Mesenchymal stem cell (in vitro differentiated cells and primary cell): ENCODE results near the gene MSL1.

ENCODE experiments used
- DNase-seq: peaks from one replicate; pipeline ENCODE4 v3.0.0-alpha.2; 2013
- H2AFZ ChIP-seq: one replicate; pipeline ENCODE4 v1.6.1; 2013; ENCODE audit warnings: low read depth, mild to moderate bottlenecking, control low read depth, inconsistent platforms, low read length, moderate library complexity
- H2AK5ac ChIP-seq: 2 replicates; pipeline ENCODE4 v1.6.1; 2013; ENCODE audit warnings: low read length, moderate library complexity, mild to moderate bottlenecking, inconsistent platforms; ENCODE audit not compliant: severe bottlenecking
- H2BK120ac ChIP-seq: one replicate; pipeline ENCODE4 v1.6.1; 2013; ENCODE audit warnings: low read depth, mild to moderate bottlenecking, inconsistent platforms, low read length, moderate library complexity
- H2BK12ac ChIP-seq, 2 experiments: one replicate each; pipeline ENCODE4 v1.6.1; 2013; ENCODE audit warnings: inconsistent platforms in 2 of 2, low read length in 2 of 2, mild to moderate bottlenecking in 2 of 2, moderate library complexity in 2 of 2, control low read depth in 1 of 2
- H2BK15ac ChIP-seq: one replicate; pipeline ENCODE4 v1.6.1; 2013; ENCODE audit warnings: mild to moderate bottlenecking, low read depth, inconsistent platforms; ENCODE audit not compliant: poor library complexity, severe bottlenecking
- H2BK5ac ChIP-seq: 2 replicates; pipeline ENCODE4 v1.6.1; 2013; ENCODE audit warnings: low read depth, mild to moderate bottlenecking, low read length, control low read depth, inconsistent platforms; ENCODE audit not compliant: poor library complexity, severe bottlenecking
- H3K14ac ChIP-seq, 2 experiments: one replicate each; pipeline ENCODE4 v1.6.1; 2013; ENCODE audit warnings: inconsistent platforms in 2 of 2, low read length in 2 of 2, control low read depth in 1 of 2, mild to moderate bottlenecking in 1 of 2, moderate library complexity in 1 of 2
- H3K18ac ChIP-seq, 2 experiments: one replicate each; pipeline ENCODE4 v1.6.1; 2013; ENCODE audit warnings: inconsistent platforms in 2 of 2, low read length in 2 of 2, control low read depth in 1 of 2, low read depth in 1 of 2, mild to moderate bottlenecking in 1 of 2
- H3K23ac ChIP-seq, 2 experiments: one replicate each; pipeline ENCODE4 v1.6.1; 2013; ENCODE audit warnings: inconsistent platforms in 2 of 2, low read length in 2 of 2, mild to moderate bottlenecking in 2 of 2, moderate library complexity in 2 of 2, control low read depth in 1 of 2
- H3K27ac ChIP-seq: 2 replicates; pipeline ENCODE4 v1.5.1; 2013; ENCODE audit warnings: mild to moderate bottlenecking, moderate library complexity, low read length, control low read depth, inconsistent platforms; ENCODE audit not compliant: poor library complexity, severe bottlenecking
- H3K27me3 ChIP-seq, 2 experiments: 2 replicates each; pipeline versions ENCODE4 v1.6.1 to v1.7.0; 2013; ENCODE audit warnings: low read length in 2 of 2, mild to moderate bottlenecking in 2 of 2, moderate library complexity in 2 of 2, control low read depth in 1 of 2, inconsistent platforms in 1 of 2; ENCODE audit not compliant: control insufficient read depth in 1 of 2, insufficient read depth in 1 of 2
- H3K36me3 ChIP-seq, 2 experiments: 2 replicates each; pipeline versions ENCODE4 v1.6.1 to v1.7.0; 2013; ENCODE audit warnings: low read length in 2 of 2, control low read depth in 1 of 2, inconsistent platforms in 1 of 2, low read depth in 1 of 2, mild to moderate bottlenecking in 1 of 2; ENCODE audit not compliant: insufficient read depth in 2 of 2, control insufficient read depth in 1 of 2
- H3K4ac ChIP-seq, 2 experiments: one replicate each; pipeline ENCODE4 v1.6.1; 2013; ENCODE audit warnings: inconsistent platforms in 2 of 2, low read length in 2 of 2, mild to moderate bottlenecking in 2 of 2, moderate library complexity in 2 of 2, control low read depth in 1 of 2, low read depth in 1 of 2
- H3K4me1 ChIP-seq: 2 replicates; pipeline ENCODE4 v1.6.1; 2013; ENCODE audit warnings: low read depth, low read length, control low read depth; ENCODE audit not compliant: control insufficient read depth, insufficient read depth
- H3K4me2 ChIP-seq: 2 replicates; pipeline ENCODE4 v1.6.1; 2013; ENCODE audit warnings: low read length, mild to moderate bottlenecking, inconsistent platforms; ENCODE audit not compliant: poor library complexity, severe bottlenecking
- H3K4me3 ChIP-seq, 2 experiments: 2 replicates each; pipeline versions ENCODE4 v1.5.1 to v1.7.0; 2013; ENCODE audit warnings: low read length in 2 of 2, mild to moderate bottlenecking in 2 of 2, control low read depth in 1 of 2, low read depth in 1 of 2; ENCODE audit not compliant: insufficient read depth in 1 of 2
- H3K79me1 ChIP-seq: replicated peaks from 2 replicates; pipeline ENCODE4 v1.6.1; 2013; ENCODE audit warnings: mild to moderate bottlenecking, control low read depth, low read length, inconsistent platforms; ENCODE audit not compliant: poor library complexity, severe bottlenecking
- H3K9ac ChIP-seq: 2 replicates; pipeline ENCODE4 v1.7.0; 2013; ENCODE audit warnings: mild to moderate bottlenecking, low read length, moderate library complexity
- H3K9me3 ChIP-seq: 2 replicates; pipeline ENCODE4 v1.7.0; 2013; ENCODE audit warnings: mild to moderate bottlenecking, low read length; ENCODE audit not compliant: control insufficient read depth
- H4K8ac ChIP-seq: one replicate; pipeline ENCODE4 v1.6.1; 2013; ENCODE audit warnings: inconsistent platforms, mild to moderate bottlenecking, low read length, moderate library complexity
- H4K91ac ChIP-seq: one replicate; pipeline ENCODE4 v1.6.1; 2013; ENCODE audit warnings: mild to moderate bottlenecking, low read length, inconsistent platforms
- WGBS: methylation state at CpG from one replicate; pipeline ENCODE4 v1.1.7; 2013; ENCODE audit warnings: mixed read lengths; 5-methylcytosine and 5-hydroxymethylcytosine counted together

The MSL1 gene

GRCh38 chr17:40177275-40177874 lies 55.6 kb downstream of the MSL1 start, which contains the start of gene RAPGEFL1:
Gene RAPGEFL1, plus strand, starts transcription at chr17:40177470. Its CDS starts 392 bp downstream, at chr17:40177862.
- Histone ChIP-seq H2AFZ (no peak within 1 kb of the TSS), H3K14ac (peak within 1 kb of the TSS in 1 of 2 experiments; percentile 69), H3K79me1 (peaks cover 6% of the 10 kb centered on the region), H3K4me3 (peak within 1 kb of the TSS; percentile 56 to 59), H2AK5ac (peak within 1 kb of the TSS; percentile 13), H2BK5ac (no peak within 1 kb of the TSS), H3K4ac (no peak within 1 kb of the TSS), H3K9me3 (no peaks in the 10 kb centered on the region), H2BK120ac (no peak within 1 kb of the TSS), H3K9ac (peak within 1 kb of the TSS; percentile 68), H3K36me3 (peaks cover 33 to 44% of the 10 kb centered on the region in 2 experiments), H3K27me3 (no peaks in the 10 kb centered on the region), H3K27ac (no peak within 1 kb of the TSS), H4K91ac (peak within 1 kb of the TSS; percentile 18), H4K8ac (peak within 1 kb of the TSS; percentile 12), H3K4me2 (peak within 1 kb of the TSS; percentile 85), H3K23ac (peak within 1 kb of the TSS in 1 of 2 experiments; percentile 70), H2BK12ac (no peak within 1 kb of the TSS), H3K18ac (peak within 1 kb of the TSS in 1 of 2 experiments; percentile 68), H2BK15ac (no peak within 1 kb of the TSS), H3K4me1 (peaks cover 31% of the 10 kb centered on the region)
- 1% methylated on average over 33 of the region's 57 CpGs for WGBS
- DNase-seq: peak; percentile 74

GRCh38 chr17:40178021-40178601 lies 56.3 kb downstream of the MSL1 start:
- no peak overlapping the region for H3K4ac ChIP-seq
- no peaks in the 10 kb centered on the region for H3K9me3 ChIP-seq
- H3K4me3 ChIP-seq: peak overlapping the region in 1 of 2 experiments; percentile 56
- no peak overlapping the region for H2AFZ ChIP-seq
- H3K4me2 ChIP-seq: peak overlapping the region; percentile 85
- 61% methylated on average over 30 of the region's 46 CpGs for WGBS
- no peak overlapping the region for H2BK120ac ChIP-seq
- peaks cover 31% of the 10 kb centered on the region for H3K4me1 ChIP-seq
- H3K14ac ChIP-seq: no peak overlapping the region
- no peak overlapping the region for H4K8ac ChIP-seq
- peaks cover 28 to 38% of the 10 kb centered on the region in 2 experiments for H3K36me3 ChIP-seq
- no peak overlapping the region for H4K91ac ChIP-seq
- no peak overlapping the region for H2BK12ac ChIP-seq
- H2BK5ac ChIP-seq: no peak overlapping the region
- H3K27me3 ChIP-seq: no peaks in the 10 kb centered on the region
- no peak overlapping the region for H3K9ac ChIP-seq
- H3K18ac ChIP-seq: no peak overlapping the region
- H3K23ac ChIP-seq: no peak overlapping the region
- H3K79me1 ChIP-seq: peaks cover 4% of the 10 kb centered on the region
- no peak overlapping the region for H3K27ac ChIP-seq
- DNase-seq: no peak
- peak overlapping the region; percentile 13 for H2AK5ac ChIP-seq
- H2BK15ac ChIP-seq: no peak overlapping the region

GRCh38 chr17:40178660-40179059 lies 56.9 kb downstream of the MSL1 start:
- no peaks in the 10 kb centered on the region for H3K9me3 ChIP-seq
- H3K27me3 ChIP-seq: no peaks in the 10 kb centered on the region
- no peak overlapping the region for H2BK5ac ChIP-seq
- H3K4me2 ChIP-seq: peak overlapping the region; percentile 85
- no peak overlapping the region for H3K14ac ChIP-seq
- no peak overlapping the region for H4K8ac ChIP-seq
- H2AK5ac ChIP-seq: no peak overlapping the region
- peaks cover 27 to 33% of the 10 kb centered on the region in 2 experiments for H3K36me3 ChIP-seq
- H3K18ac ChIP-seq: no peak overlapping the region
- WGBS: 95% methylated on average over 7 of the region's 7 CpGs
- no peak overlapping the region for H3K4me3 ChIP-seq
- no peak overlapping the region for H3K4ac ChIP-seq
- no peak overlapping the region for H3K27ac ChIP-seq
- H3K23ac ChIP-seq: no peak overlapping the region
- no peak overlapping the region for H2BK15ac ChIP-seq
- no peak overlapping the region for H2BK12ac ChIP-seq
- H3K9ac ChIP-seq: no peak overlapping the region
- DNase-seq: no peak
- no peak overlapping the region for H2BK120ac ChIP-seq
- no peak overlapping the region for H2AFZ ChIP-seq
- peaks cover 31% of the 10 kb centered on the region for H3K4me1 ChIP-seq
- no peak overlapping the region for H4K91ac ChIP-seq
- H3K79me1 ChIP-seq: peaks cover 5% of the 10 kb centered on the region

- H3K27me3 ChIP-seq: no peaks in the 10 kb centered on the region
- WGBS: 86% methylated on average over 5 of the region's 6 CpGs
These were observed 58.3 kb downstream of the MSL1 start for GRCh38 chr17:40179923-40180659.

More at GRCh38 chr17:40179923-40180659, 58.3 kb downstream of the MSL1 start:
- no peak overlapping the region for H3K18ac ChIP-seq
- DNase-seq: peak; percentile 60
- H3K79me1 ChIP-seq: peaks cover 3% of the 10 kb centered on the region
- H2AK5ac ChIP-seq: peak overlapping the region; percentile 81
- H2BK15ac ChIP-seq: no peak overlapping the region
- no peak overlapping the region for H2AFZ ChIP-seq
- no peak overlapping the region for H4K91ac ChIP-seq
- H2BK5ac ChIP-seq: peak overlapping the region; percentile 32
- peak overlapping the region; percentile 68 for H3K27ac ChIP-seq
- peaks cover 22 to 23% of the 10 kb centered on the region in 2 experiments for H3K36me3 ChIP-seq
- H2BK120ac ChIP-seq: no peak overlapping the region
- no peaks in the 10 kb centered on the region for H3K9me3 ChIP-seq
- H3K14ac ChIP-seq: no peak overlapping the region
- H3K4me1 ChIP-seq: peaks cover 31% of the 10 kb centered on the region
- H3K9ac ChIP-seq: no peak overlapping the region
- H3K4me3 ChIP-seq: no peak overlapping the region
- H3K4me2 ChIP-seq: no peak overlapping the region
- H3K4ac ChIP-seq: no peak overlapping the region
- H3K23ac ChIP-seq: no peak overlapping the region
- H2BK12ac ChIP-seq: no peak overlapping the region
- H4K8ac ChIP-seq: no peak overlapping the region
